ENCODE data around the gene SYT3. TPM values are rescaled to one million over a fixed set of nuclear protein-coding genes. Genes with fewer than 3 reads are reported as not detected.

The SYT3 gene
- 0.22 to 0.83 TPM (median 0.58 TPM) in 5 replicates for total RNA-seq (2022; extraction: Qiagen RNA extraction; ENCODE audit: low read depth)

GRCh38 chr19:50639121-50640112 lies at the start of gene SYT3:
SYT3 (minus strand) TSS chr19:50639881; CDS start chr19:50637411, 2,470 bp downstream.

GRCh38 chr19:50649433-50650391 lies 10.0 kb upstream of the SYT3 start, which contains the start of gene C19orf81:
C19orf81 (plus strand) TSS chr19:50649445; CDS start chr19:50649445, 0 bp downstream.

Other genes with a start within 250 kb of the SYT3 start
- gene SPIB, start 220.9 kb downstream of the SYT3 start, total RNA-seq (2022; extraction: Qiagen RNA extraction; ENCODE audit: low read depth) = 0.11 to 0.52 TPM (median 0.23 TPM) in 4 of 5 replicates, not detected in the other
- not detected in 5 replicates for gene MYBPC2, start 207.0 kb downstream of the SYT3 start, total RNA-seq (2022; extraction: Qiagen RNA extraction; ENCODE audit: low read depth)
- 102 to 160 TPM (median 147 TPM) in 5 replicates for gene EMC10, start 163.4 kb downstream of the SYT3 start, total RNA-seq (2022; extraction: Qiagen RNA extraction; ENCODE audit: low read depth)
- 1.8 to 2.2 TPM (median 1.9 TPM) in 5 replicates for gene GARIN5A, start 163.0 kb downstream of the SYT3 start, total RNA-seq (2022; extraction: Qiagen RNA extraction; ENCODE audit: low read depth)
- 54.8 to 89.3 TPM (median 79.2 TPM) in 5 replicates for gene JOSD2, start 128.7 kb downstream of the SYT3 start, total RNA-seq (2022; extraction: Qiagen RNA extraction; ENCODE audit: low read depth)
- not detected in 5 replicates for gene ASPDH, start 126.0 kb downstream of the SYT3 start, total RNA-seq (2022; extraction: Qiagen RNA extraction; ENCODE audit: low read depth)
- 0.34 to 0.69 TPM (median 0.47 TPM) in 5 replicates for gene LRRC4B, start 71.4 kb downstream of the SYT3 start, total RNA-seq (2022; extraction: Qiagen RNA extraction; ENCODE audit: low read depth)
- gene C19orf81, start 9.6 kb upstream of the SYT3 start, total RNA-seq (2022; extraction: Qiagen RNA extraction; ENCODE audit: low read depth) = 7.1 to 13.3 TPM (median 9.7 TPM) in 5 replicates
- 0.02 to 0.53 TPM (median 0.16 TPM) in 5 replicates for gene SHANK1, start 79.9 kb upstream of the SYT3 start, total RNA-seq (2022; extraction: Qiagen RNA extraction; ENCODE audit: low read depth)
- gene CLEC11A, start 83.5 kb upstream of the SYT3 start, total RNA-seq (2022; extraction: Qiagen RNA extraction; ENCODE audit: low read depth) = 5.8 to 11.0 TPM (median 8.2 TPM) in 5 replicates
- gene GPR32, start 130.6 kb upstream of the SYT3 start, total RNA-seq (2022; extraction: Qiagen RNA extraction; ENCODE audit: low read depth) = not detected in 5 replicates
- not detected in 5 replicates for gene ACP4, start 150.5 kb upstream of the SYT3 start, total RNA-seq (2022; extraction: Qiagen RNA extraction; ENCODE audit: low read depth)
- gene KLK1, start 183.9 kb upstream of the SYT3 start, total RNA-seq (2022; extraction: Qiagen RNA extraction; ENCODE audit: low read depth) = 0.08 TPM in 1 of 5 replicates, not detected in the others
- gene KLK15, start 193.7 kb upstream of the SYT3 start, total RNA-seq (2022; extraction: Qiagen RNA extraction; ENCODE audit: low read depth) = not detected in 5 replicates
- gene KLK3, start 215.0 kb upstream of the SYT3 start, total RNA-seq (2022; extraction: Qiagen RNA extraction; ENCODE audit: low read depth) = not detected in 5 replicates
- 0.06 to 0.62 TPM in 2 of 5 replicates, not detected in the others for gene KLK2, start 233.6 kb upstream of the SYT3 start, total RNA-seq (2022; extraction: Qiagen RNA extraction; ENCODE audit: low read depth)

Data from A549 treated with RU486 at 1 μM for 4 hours (cell line).